Endothelial cell (in vitro differentiated cells): ENCODE measurements around the gene RAB3B. TPM values are rescaled to one million over a fixed set of nuclear protein-coding genes. Genes with fewer than 3 reads are reported as not detected.
"Not testable (repeated sequence)": the region's sequence is repeated elsewhere in the genome, so short reads cannot be mapped to it uniquely, and the experiment has no call there.

ENCODE experiments used
- DNase-seq: peaks from one replicate; pipeline ENCODE4 v3.0.0; 2021; ENCODE audit warnings: low spot score
- H3K27ac Mint-ChIP-seq: one replicate; pipeline ENCODE4 v1.8.0; 2021; ENCODE audit warnings: mixed read lengths, inconsistent platforms; ENCODE audit not compliant: unreplicated experiment
- H3K27me3 Mint-ChIP-seq: one replicate; pipeline ENCODE4 v1.8.0; 2021; ENCODE audit warnings: mild to moderate bottlenecking, moderate library complexity, mixed read lengths, inconsistent platforms; ENCODE audit not compliant: unreplicated experiment
- H3K36me3 Mint-ChIP-seq: one replicate; pipeline ENCODE4 v1.8.0; 2021; ENCODE audit warnings: mild to moderate bottlenecking, low read depth, mixed read lengths, inconsistent platforms; ENCODE audit not compliant: unreplicated experiment
- H3K4me1 Mint-ChIP-seq: one replicate; pipeline ENCODE4 v1.8.0; 2021; ENCODE audit warnings: mild to moderate bottlenecking, mixed read lengths, inconsistent platforms; ENCODE audit not compliant: unreplicated experiment
- H3K4me3 Mint-ChIP-seq: one replicate; pipeline ENCODE4 v1.8.0; 2021; ENCODE audit warnings: mild to moderate bottlenecking, mixed read lengths, inconsistent platforms; ENCODE audit not compliant: unreplicated experiment
- H3K9me3 Mint-ChIP-seq: one replicate; pipeline ENCODE4 v1.8.0; 2021; ENCODE audit warnings: mixed read lengths, inconsistent platforms; ENCODE audit not compliant: unreplicated experiment
- total RNA-seq: library from RNA; stranded (reverse); fragmentation: NEBNext Ultra II Directional; extraction: Animal tissue kit (Norgen Biotek cat#: 25700); gene quantifications from one replicate; pipeline ENCODE4 v1.2.1, GENCODE V29; 2021; ENCODE audit not compliant: unreplicated experiment
- TF ChIP-seq, protein P1 (sequence below): fragments of 200-600 bp; sonication (generic); IDR thresholded peaks from one replicate; pipeline ENCODE4 v1.5.0; 2021; ENCODE audit warnings: antibody characterized with exemption; ENCODE audit not compliant: unreplicated experiment

RAB3B gene
- total RNA-seq, 1 donor from 2014 or later, result 15.1 TPM

DNA sequence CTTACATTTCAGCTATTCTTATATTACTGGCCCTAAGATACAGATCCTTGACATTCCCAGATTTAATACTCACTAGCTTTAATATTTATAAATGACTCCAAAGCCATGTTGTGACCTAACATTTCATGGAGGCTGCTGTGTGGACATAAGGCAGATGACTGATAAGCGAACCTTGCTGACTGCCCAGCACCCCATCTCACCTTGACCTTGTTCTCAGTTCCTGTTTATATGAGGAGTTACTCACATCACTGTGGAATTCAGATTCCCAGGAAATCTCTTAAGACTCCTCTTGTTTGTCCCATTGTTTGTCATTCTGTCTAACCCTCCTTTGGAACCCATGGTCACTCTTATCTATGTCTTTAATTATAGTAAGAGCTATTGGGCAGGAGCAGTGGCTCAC lies 21.9 kb downstream of the RAB3B start:
- H3K36me3 Mint-ChIP-seq, result peaks cover 13% of the 10 kb centered on the region

DNA sequence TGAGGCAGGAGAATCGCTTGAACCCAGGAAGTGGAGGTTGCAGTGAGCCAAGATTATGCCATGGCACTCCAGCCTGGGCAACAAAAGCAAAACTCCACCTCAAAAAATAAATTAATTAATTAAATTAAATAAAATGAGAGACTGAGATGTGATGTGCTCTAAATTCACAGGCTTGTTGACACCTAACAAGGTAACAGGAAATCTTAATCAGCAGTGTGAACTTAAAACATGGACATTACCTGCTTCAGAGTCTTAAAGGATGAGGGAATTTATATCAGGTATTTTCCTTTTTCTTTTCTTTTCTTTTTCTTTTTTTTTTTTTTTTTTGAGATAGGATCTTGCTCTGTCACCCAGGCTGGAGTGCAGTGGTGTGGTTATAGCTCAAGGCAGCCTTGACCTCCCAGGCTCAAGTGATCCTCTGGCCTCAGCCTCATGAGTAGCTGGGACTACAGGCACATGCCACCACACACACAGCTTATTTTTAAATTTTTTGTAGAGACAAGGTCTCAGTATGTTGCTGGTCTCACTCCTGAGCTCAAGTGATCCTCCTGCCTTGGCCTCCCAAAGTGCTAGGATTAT lies 23.2 kb downstream of the RAB3B start:
- H3K27ac Mint-ChIP-seq, H3K27me3 Mint-ChIP-seq: not testable (repeated sequence)

More for the DNA sequence above, 21.9 kb downstream of the RAB3B start:
- Mint-ChIP-seq H3K27me3 (peaks cover 1% of the 10 kb centered on the region), H3K9me3 (no peaks in the 10 kb centered on the region), H3K4me3 (peak overlapping the region; percentile 44), H3K4me1 (peaks cover 2% of the 10 kb centered on the region), H3K27ac (no peak overlapping the region)
- TF ChIP-seq, protein P1, sequence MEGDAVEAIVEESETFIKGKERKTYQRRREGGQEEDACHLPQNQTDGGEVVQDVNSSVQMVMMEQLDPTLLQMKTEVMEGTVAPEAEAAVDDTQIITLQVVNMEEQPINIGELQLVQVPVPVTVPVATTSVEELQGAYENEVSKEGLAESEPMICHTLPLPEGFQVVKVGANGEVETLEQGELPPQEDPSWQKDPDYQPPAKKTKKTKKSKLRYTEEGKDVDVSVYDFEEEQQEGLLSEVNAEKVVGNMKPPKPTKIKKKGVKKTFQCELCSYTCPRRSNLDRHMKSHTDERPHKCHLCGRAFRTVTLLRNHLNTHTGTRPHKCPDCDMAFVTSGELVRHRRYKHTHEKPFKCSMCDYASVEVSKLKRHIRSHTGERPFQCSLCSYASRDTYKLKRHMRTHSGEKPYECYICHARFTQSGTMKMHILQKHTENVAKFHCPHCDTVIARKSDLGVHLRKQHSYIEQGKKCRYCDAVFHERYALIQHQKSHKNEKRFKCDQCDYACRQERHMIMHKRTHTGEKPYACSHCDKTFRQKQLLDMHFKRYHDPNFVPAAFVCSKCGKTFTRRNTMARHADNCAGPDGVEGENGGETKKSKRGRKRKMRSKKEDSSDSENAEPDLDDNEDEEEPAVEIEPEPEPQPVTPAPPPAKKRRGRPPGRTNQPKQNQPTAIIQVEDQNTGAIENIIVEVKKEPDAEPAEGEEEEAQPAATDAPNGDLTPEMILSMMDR, result no peak
- DNase-seq, result no peak

DNA sequence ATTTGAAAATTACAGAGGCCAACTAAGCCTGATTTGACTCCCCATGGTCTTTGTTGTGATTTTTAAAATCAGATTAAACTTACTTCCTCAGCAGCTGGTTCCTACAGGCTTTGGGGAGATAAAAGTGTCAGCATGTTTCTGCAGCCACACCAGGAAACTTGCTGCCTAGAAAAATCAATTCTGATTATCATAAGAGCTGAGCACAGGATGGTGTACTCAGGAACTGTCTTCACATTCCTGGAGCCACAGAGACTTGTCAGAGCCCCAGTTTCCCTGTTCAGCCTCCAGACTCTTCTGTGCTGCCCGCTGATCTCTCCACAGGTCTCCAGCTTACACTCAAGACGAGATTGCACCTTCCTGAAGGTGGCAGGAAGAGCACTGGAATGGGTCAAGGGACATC lies 23.9 kb downstream of the RAB3B start:
- Mint-ChIP-seq H3K4me1 (peaks cover 2% of the 10 kb centered on the region), H3K9me3 (no peaks in the 10 kb centered on the region), H3K4me3 (no peak overlapping the region), H3K36me3 (peaks cover 13% of the 10 kb centered on the region), H3K27ac (no peak overlapping the region), H3K27me3 (peaks cover 1% of the 10 kb centered on the region)
- TF ChIP-seq, protein P1, result no peak
- DNase-seq, result no peak

More for the DNA sequence above, 23.2 kb downstream of the RAB3B start:
- not testable (repeated sequence) for H3K9me3 Mint-ChIP-seq, DNase-seq, H3K4me3 Mint-ChIP-seq, H3K4me1 Mint-ChIP-seq
- peaks cover 13% of the 10 kb centered on the region for H3K36me3 Mint-ChIP-seq

DNA sequence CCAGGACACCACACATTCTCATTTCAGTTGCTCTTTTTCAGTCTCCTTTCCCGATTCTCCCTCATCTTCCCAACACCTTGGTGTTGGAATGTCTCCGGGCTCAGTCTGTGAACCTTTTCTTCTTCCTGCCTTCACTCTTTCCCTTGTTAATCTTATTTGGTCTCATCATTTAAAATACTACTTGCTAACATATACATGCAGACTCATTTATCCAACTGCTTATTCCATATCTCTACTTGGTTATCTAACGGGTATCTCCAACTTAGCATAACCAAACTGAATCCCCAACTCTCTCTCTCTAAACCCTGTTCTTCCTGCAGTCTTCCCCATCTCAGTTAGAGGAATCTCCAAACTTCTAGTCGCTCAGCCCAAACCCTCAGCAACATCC lies 26.2 kb downstream of the RAB3B start:
- H3K36me3 Mint-ChIP-seq, result peaks cover 11% of the 10 kb centered on the region
- DNase-seq, result no peak
- no peak overlapping the region for H3K4me3 Mint-ChIP-seq
- TF ChIP-seq, protein P1, result no peak
- H3K27me3 Mint-ChIP-seq, result peaks cover 4% of the 10 kb centered on the region
- H3K9me3 Mint-ChIP-seq, result no peaks in the 10 kb centered on the region
- H3K4me1 Mint-ChIP-seq, result peaks cover 15% of the 10 kb centered on the region
- no peak overlapping the region for H3K27ac Mint-ChIP-seq

DNA sequence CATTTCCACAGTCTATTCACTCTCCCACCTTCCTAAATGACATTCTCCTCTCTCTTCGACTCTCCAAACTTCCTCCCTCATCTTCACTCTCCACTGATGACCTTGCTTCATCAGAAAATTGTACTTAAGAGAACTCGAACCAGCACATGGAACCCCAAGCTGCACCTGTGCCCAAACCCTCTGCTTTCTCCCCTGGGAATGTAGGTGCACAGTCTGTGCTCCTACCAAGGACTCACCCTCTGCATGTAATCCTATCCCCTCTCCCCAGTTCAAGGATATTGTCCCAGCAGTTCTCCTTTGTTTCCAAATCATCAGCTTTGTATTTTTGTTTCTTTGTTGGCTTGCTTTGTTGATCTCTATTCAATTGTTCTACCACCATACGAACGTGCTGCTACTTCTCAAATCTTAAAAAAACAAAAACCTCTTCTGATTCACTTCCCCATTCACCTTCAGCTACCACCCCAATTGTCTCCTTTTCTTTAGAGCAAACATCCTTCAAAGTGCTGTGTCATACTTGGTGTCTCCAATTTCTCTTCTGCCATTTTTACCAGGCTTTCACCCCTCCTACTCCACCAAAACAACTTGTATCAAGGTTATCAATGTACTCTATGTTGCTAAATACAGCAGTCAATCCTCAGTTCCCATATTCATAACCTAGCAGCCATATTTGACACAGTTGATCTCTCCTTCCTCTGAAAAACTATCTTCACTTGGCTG lies 26.8 kb downstream of the RAB3B start:
- TF ChIP-seq, protein P1, result no peak
- Mint-ChIP-seq H3K4me1 (peaks cover 19% of the 10 kb centered on the region), H3K9me3 (no peaks in the 10 kb centered on the region), H3K27ac (no peak overlapping the region), H3K36me3 (peaks cover 13% of the 10 kb centered on the region), H3K4me3 (no peak overlapping the region), H3K27me3 (peaks cover 4% of the 10 kb centered on the region)
- no peak for DNase-seq
